Measurements from ENCODE around the gene SH3PXD2A. TPM values are rescaled to one million over a fixed set of nuclear protein-coding genes. Genes with fewer than 3 reads are reported as not detected.
A peak's percentile ranks its signal among the peaks of the same experiment; 100 is the strongest.

The SH3PXD2A gene
- polyA plus RNA-seq, 4 donors: 2.2 to 28.3 (median 8.7) TPM

- no peak overlapping the region for H3K4me3 ChIP-seq (ENCODE audit: low read depth in 1 of 3, low read length in 3 of 3)
- FAIRE-seq: no peak
- H3K9me3 ChIP-seq (ENCODE audit: control insufficient read depth in 2 of 2, insufficient read depth in 1 of 2, low read depth in 1 of 2, low read length in 1 of 2): no peaks in the 10 kb centered on the region
- no peaks in the 10 kb centered on the region for H3K27me3 ChIP-seq (ENCODE audit: control insufficient read depth in 3 of 3, insufficient read depth in 3 of 3, low read length in 3 of 3)
- no peak overlapping the region for H3K27ac ChIP-seq (ENCODE audit: low read depth in 1 of 3, low read length in 2 of 3)
- WGBS, 3 donors: 79 to 93% (median 85%) methylated on average over 4 of the region's 4 CpGs
- no peaks in the 10 kb centered on the region for H3K4me1 ChIP-seq (ENCODE audit: control insufficient read depth in 3 of 3, insufficient read depth in 2 of 3, low read depth in 1 of 3, low read length in 2 of 3)
- no peak for DNase-seq
- peaks cover under 1 to 100% (median 2%) of the 10 kb centered on the region in 3 donors for H3K36me3 ChIP-seq (ENCODE audit: control insufficient read depth in 3 of 3, insufficient read depth in 2 of 3, low read depth in 1 of 3, low read length in 3 of 3)
These were observed 233.6 kb downstream of the SH3PXD2A start for GRCh38 chr10:103621783-103622125.

DNA sequence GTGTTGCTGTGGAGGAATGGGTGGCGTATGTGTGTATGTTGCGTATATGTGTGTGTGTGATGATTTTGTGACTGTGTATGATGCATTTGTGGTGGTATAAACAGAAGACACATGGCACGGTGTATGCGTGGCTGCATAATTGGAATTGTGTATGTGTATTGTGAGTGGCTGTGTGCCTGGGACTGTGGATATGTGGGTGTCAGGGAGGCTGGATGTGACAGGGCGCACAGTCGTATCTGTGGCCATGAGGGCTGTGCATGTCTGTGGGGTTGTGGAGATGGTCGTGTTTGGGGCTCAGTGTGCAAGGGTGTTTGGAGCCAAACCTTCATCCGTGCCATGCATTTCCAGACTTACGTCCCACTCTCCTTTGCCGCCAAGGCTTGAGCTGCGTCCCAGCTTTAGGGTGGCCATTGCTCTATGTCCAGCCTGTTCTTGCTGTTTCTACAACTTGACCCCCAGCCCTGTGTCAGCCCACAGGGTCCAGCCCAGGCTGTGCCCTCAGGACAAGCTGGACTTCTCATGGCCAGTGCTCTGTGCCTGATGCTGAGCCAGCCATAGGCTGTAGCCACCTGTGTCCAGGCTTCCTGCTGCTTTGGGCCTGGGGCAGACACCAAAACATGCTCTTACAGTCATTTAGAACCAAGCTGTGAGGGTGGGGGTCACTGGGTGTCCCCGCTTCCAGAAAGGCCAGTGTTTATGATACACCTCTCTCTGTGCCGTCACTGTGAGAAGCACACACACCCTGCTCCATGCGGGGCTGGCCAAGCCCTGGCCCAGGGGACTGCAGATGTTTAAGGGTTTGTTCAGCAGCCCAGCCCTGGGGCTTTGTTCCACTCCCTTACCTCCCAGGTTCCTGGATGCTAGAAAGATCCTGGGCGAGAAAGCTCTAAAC lies 234.2 kb downstream of the SH3PXD2A start:
- H3K9me3 ChIP-seq (ENCODE audit: control insufficient read depth in 2 of 2, insufficient read depth in 1 of 2, low read depth in 1 of 2, low read length in 1 of 2): no peaks in the 10 kb centered on the region
- DNase-seq (no peak), FAIRE-seq (no peak)
- H3K27me3 ChIP-seq (ENCODE audit: control insufficient read depth in 3 of 3, insufficient read depth in 3 of 3, low read length in 3 of 3): no peaks in the 10 kb centered on the region
- H3K27ac ChIP-seq (ENCODE audit: low read depth in 1 of 3, low read length in 2 of 3): no peak overlapping the region
- H3K4me1 ChIP-seq (ENCODE audit: control insufficient read depth in 3 of 3, insufficient read depth in 2 of 3, low read depth in 1 of 3, low read length in 2 of 3): no peaks in the 10 kb centered on the region
- peaks cover 0 to 100% (median 2%) of the 10 kb centered on the region in 3 donors for H3K36me3 ChIP-seq (ENCODE audit: control insufficient read depth in 3 of 3, insufficient read depth in 2 of 3, low read depth in 1 of 3, low read length in 3 of 3)
- H3K4me3 ChIP-seq (ENCODE audit: low read depth in 1 of 3, low read length in 3 of 3): no peak overlapping the region
- WGBS, 3 donors: 90 to 95% (median 91%) methylated on average over 15 of the region's 15 CpGs

DNA sequence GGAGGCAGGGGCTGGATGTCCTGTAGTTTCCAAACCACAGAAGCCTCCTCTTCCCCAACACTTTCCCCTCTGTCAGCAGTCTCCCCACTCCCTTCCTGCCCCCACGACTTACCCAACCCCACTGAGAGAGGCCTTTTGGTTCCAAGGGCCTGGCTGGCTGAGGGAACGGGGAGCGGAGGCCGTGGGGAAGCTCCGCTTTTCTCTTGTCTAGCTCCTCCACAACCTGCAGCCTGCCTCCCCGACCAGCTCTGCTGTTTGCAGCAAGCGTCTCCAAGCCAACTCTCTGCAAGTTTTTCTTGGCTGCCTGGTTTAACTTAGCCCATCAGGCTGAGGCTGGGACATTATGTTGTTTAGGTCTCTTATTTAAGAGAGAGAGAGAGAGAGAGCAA lies 235.0 kb downstream of the SH3PXD2A start:
- no peak for DNase-seq
- FAIRE-seq: no peak
- no peaks in the 10 kb centered on the region for H3K4me1 ChIP-seq (ENCODE audit: control insufficient read depth in 3 of 3, insufficient read depth in 2 of 3, low read depth in 1 of 3, low read length in 2 of 3)
- no peaks in the 10 kb centered on the region for H3K27me3 ChIP-seq (ENCODE audit: control insufficient read depth in 3 of 3, insufficient read depth in 3 of 3, low read length in 3 of 3)
- H3K36me3 ChIP-seq (ENCODE audit: control insufficient read depth in 3 of 3, insufficient read depth in 2 of 3, low read depth in 1 of 3, low read length in 3 of 3): peaks cover 0 to 98% (median 2%) of the 10 kb centered on the region in 3 donors
- 74 to 88% (median 83%) methylated on average over 7 of the region's 7 CpGs for WGBS, 3 donors
- no peaks in the 10 kb centered on the region for H3K9me3 ChIP-seq (ENCODE audit: control insufficient read depth in 2 of 2, insufficient read depth in 1 of 2, low read depth in 1 of 2, low read length in 1 of 2)
- H3K4me3 ChIP-seq (ENCODE audit: low read depth in 1 of 3, low read length in 3 of 3): no peak overlapping the region
- no peak overlapping the region for H3K27ac ChIP-seq (ENCODE audit: low read depth in 1 of 3, low read length in 2 of 3)

GRCh38 chr10:103619424-103620351 lies 235.7 kb downstream of the SH3PXD2A start:
- WGBS, 3 donors: 79 to 94% (median 87%) methylated on average over 20 to 22 of the region's 22 CpGs
- Histone ChIP-seq H3K36me3 (ENCODE audit: control insufficient read depth in 3 of 3, insufficient read depth in 2 of 3, low read depth in 1 of 3, low read length in 3 of 3) (peaks cover 0 to 98% (median 2%) of the 10 kb centered on the region in 3 donors), H3K27ac (ENCODE audit: low read depth in 1 of 3, low read length in 2 of 3) (peak overlapping the region in 2 of 3 donors; percentile 16 to 39), H3K4me1 (ENCODE audit: control insufficient read depth in 3 of 3, insufficient read depth in 2 of 3, low read depth in 1 of 3, low read length in 2 of 3) (peaks cover 0 to 4% (median 0%) of the 10 kb centered on the region in 3 donors), H3K4me3 (ENCODE audit: low read depth in 1 of 3, low read length in 3 of 3) (no peak overlapping the region), H3K27me3 (ENCODE audit: control insufficient read depth in 3 of 3, insufficient read depth in 3 of 3, low read length in 3 of 3) (no peaks in the 10 kb centered on the region), H3K9me3 (ENCODE audit: control insufficient read depth in 2 of 2, insufficient read depth in 1 of 2, low read depth in 1 of 2, low read length in 1 of 2) (no peaks in the 10 kb centered on the region)
- DNase-seq: no peak
- no peak for FAIRE-seq

- H3K4me3 ChIP-seq (ENCODE audit: low read depth in 1 of 3, low read length in 3 of 3): no peak overlapping the region
- no peaks in the 10 kb centered on the region for H3K27me3 ChIP-seq (ENCODE audit: control insufficient read depth in 3 of 3, insufficient read depth in 3 of 3, low read length in 3 of 3)
- no peaks in the 10 kb centered on the region for H3K9me3 ChIP-seq (ENCODE audit: control insufficient read depth in 2 of 2, insufficient read depth in 1 of 2, low read depth in 1 of 2, low read length in 1 of 2)
- FAIRE-seq: no peak
- WGBS, 3 donors: 67 to 85% (median 81%) methylated on average over 19 of the region's 19 CpGs
- DNase-seq: no peak
- H3K36me3 ChIP-seq (ENCODE audit: control insufficient read depth in 3 of 3, insufficient read depth in 2 of 3, low read depth in 1 of 3, low read length in 3 of 3): peaks cover 0 to 96% (median 2%) of the 10 kb centered on the region in 3 donors
- H3K4me1 ChIP-seq (ENCODE audit: control insufficient read depth in 3 of 3, insufficient read depth in 2 of 3, low read depth in 1 of 3, low read length in 2 of 3): peaks cover 0 to 5% (median 0%) of the 10 kb centered on the region in 3 donors
- peak overlapping the region in 2 of 3 donors; percentile 7 to 16 for H3K27ac ChIP-seq (ENCODE audit: low read depth in 1 of 3, low read length in 2 of 3)
These were observed 236.6 kb downstream of the SH3PXD2A start for GRCh38 chr10:103618575-103619423.

GRCh38 chr10:103617602-103618385 lies 237.6 kb downstream of the SH3PXD2A start:
- H3K4me1 ChIP-seq (ENCODE audit: control insufficient read depth in 3 of 3, insufficient read depth in 2 of 3, low read depth in 1 of 3, low read length in 2 of 3): peaks cover 0 to 5% (median 0%) of the 10 kb centered on the region in 3 donors
- peak overlapping the region in 1 of 3 donors; percentile 7 for H3K27ac ChIP-seq (ENCODE audit: low read depth in 1 of 3, low read length in 2 of 3)
- 88 to 94% (median 92%) methylated on average over 13 of the region's 13 CpGs for WGBS, 3 donors
- peaks cover 0 to 94% (median 2%) of the 10 kb centered on the region in 3 donors for H3K36me3 ChIP-seq (ENCODE audit: control insufficient read depth in 3 of 3, insufficient read depth in 2 of 3, low read depth in 1 of 3, low read length in 3 of 3)
- no peaks in the 10 kb centered on the region for H3K27me3 ChIP-seq (ENCODE audit: control insufficient read depth in 3 of 3, insufficient read depth in 3 of 3, low read length in 3 of 3)
- no peaks in the 10 kb centered on the region for H3K9me3 ChIP-seq (ENCODE audit: control insufficient read depth in 2 of 2, insufficient read depth in 1 of 2, low read depth in 1 of 2, low read length in 1 of 2)
- no peak for DNase-seq
- H3K4me3 ChIP-seq (ENCODE audit: low read depth in 1 of 3, low read length in 3 of 3): no peak overlapping the region
- FAIRE-seq: no peak

DNA sequence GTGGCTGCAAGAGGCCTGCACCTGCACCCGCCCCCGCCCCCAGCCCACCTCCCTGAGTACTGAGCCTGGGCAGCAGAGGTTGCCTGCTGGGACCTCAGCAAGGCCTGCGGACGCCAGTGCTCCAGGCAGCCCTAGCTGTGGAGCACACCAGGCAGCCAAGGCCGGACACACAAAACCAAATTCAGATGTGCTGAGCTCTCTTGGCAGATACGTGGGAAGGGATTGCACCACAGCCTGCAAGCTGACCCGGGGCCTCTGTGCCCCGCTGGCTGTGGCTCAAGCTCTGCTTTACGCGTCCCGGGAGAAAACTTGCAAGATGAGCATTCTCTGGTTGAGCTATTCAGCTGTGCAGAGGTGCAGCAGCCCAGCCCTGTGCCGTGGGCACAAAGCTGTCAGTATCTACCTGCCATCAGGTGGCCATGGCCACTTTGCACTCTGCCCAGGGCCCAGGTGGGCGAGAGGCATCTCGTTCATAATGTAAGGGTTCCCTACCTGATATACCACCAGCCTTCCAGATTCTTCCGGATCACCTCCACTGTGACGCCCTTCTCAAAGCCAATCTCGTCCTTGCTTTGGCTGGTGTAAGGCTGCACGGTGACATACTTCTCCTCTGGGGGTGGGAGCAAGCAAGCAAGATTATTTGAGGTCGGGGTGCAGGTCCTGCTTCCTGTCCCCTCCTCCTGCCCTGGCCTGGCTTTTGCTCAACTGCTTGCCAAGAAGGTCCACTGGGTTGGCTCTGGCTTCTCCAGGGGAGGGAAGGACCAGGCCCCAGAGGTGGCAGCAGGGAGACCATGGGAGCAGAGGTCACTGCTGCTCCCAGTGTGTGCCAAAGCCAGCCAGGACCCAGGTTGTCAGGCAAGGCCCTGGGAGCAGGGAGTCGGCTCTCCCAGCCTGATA lies 238.4 kb downstream of the SH3PXD2A start:
- H3K9me3 ChIP-seq (ENCODE audit: control insufficient read depth in 2 of 2, insufficient read depth in 1 of 2, low read depth in 1 of 2, low read length in 1 of 2): no peaks in the 10 kb centered on the region
- peaks cover 0 to 94% (median 2%) of the 10 kb centered on the region in 3 donors for H3K36me3 ChIP-seq (ENCODE audit: control insufficient read depth in 3 of 3, insufficient read depth in 2 of 3, low read depth in 1 of 3, low read length in 3 of 3)
- H3K4me3 ChIP-seq (ENCODE audit: low read depth in 1 of 3, low read length in 3 of 3): no peak overlapping the region
- peaks cover 0 to 5% (median 0%) of the 10 kb centered on the region in 3 donors for H3K4me1 ChIP-seq (ENCODE audit: control insufficient read depth in 3 of 3, insufficient read depth in 2 of 3, low read depth in 1 of 3, low read length in 2 of 3)
- H3K27ac ChIP-seq (ENCODE audit: low read depth in 1 of 3, low read length in 2 of 3): peak overlapping the region in 1 of 3 donors; percentile 4
- no peak for DNase-seq
- 76 to 89% (median 86%) methylated on average over 20 of the region's 20 CpGs for WGBS, 3 donors
- FAIRE-seq: no peak
- H3K27me3 ChIP-seq (ENCODE audit: control insufficient read depth in 3 of 3, insufficient read depth in 3 of 3, low read length in 3 of 3): no peaks in the 10 kb centered on the region
